B cell (primary cell): Measurements from ENCODE around the gene C10orf62.

Experiments used
- CTCF ChIP-seq: fragments of 200-600 bp; IDR thresholded peaks from one replicate; pipeline ENCODE4 v1.8.0; 2022; ENCODE audit warnings: antibody characterized with exemption, mild to moderate bottlenecking
- EZH2 ChIP-seq: IDR thresholded peaks from 2 replicates; pipeline ENCODE4 v1.6.1; 2012; ENCODE audit warnings: borderline replicate concordance, low read depth, mild to moderate bottlenecking, moderate library complexity, low read length; ENCODE audit not compliant: insufficient read depth, poor library complexity, severe bottlenecking

- TF ChIP-seq CTCF (no peak), EZH2 (no peak)
These were observed 43.7 kb downstream of the C10orf62 start, which contains the start of gene MORN4 for GRCh38 chr10:97632949-97633884.
